Measurements from ENCODE around the gene AMMECR1. TPM values are rescaled to one million over a fixed set of nuclear protein-coding genes. Genes with fewer than 3 reads are reported as not detected.
A peak's percentile ranks its signal among the peaks of the same experiment; 100 is the strongest.
"Not testable (repeated sequence)": the region's sequence is repeated elsewhere in the genome, so short reads cannot be mapped to it uniquely, and the experiment has no call there.

The AMMECR1 gene
- polyA plus RNA-seq, 1 donor from 2014 or later: 5.4 TPM

GRCh38 chrX:110252711-110253110 lies 65.2 kb downstream of the AMMECR1 start:
- Mint-ChIP-seq H3K36me3 (no peaks in the 10 kb centered on the region), H3K4me1 (peaks cover 0 to 9% (median 4%) of the 10 kb centered on the region in 3 donors), H3K9me3 (no peaks in the 10 kb centered on the region), H3K27ac (no peak overlapping the region), H3K4me3 (peak overlapping the region in 1 of 4 donors; percentile 53), H3K27me3 (no peaks in the 10 kb centered on the region)

- no peaks in the 10 kb centered on the region for H3K27me3 Mint-ChIP-seq
- H3K27ac Mint-ChIP-seq: no peak overlapping the region
- H3K4me3 Mint-ChIP-seq: no peak overlapping the region
- no peaks in the 10 kb centered on the region for H3K9me3 Mint-ChIP-seq
- H3K36me3 Mint-ChIP-seq: no peaks in the 10 kb centered on the region
- peaks cover 0 to 10% (median 4%) of the 10 kb centered on the region in 3 donors for H3K4me1 Mint-ChIP-seq
These were observed 65.9 kb downstream of the AMMECR1 start for GRCh38 chrX:110251961-110252360.

DNA sequence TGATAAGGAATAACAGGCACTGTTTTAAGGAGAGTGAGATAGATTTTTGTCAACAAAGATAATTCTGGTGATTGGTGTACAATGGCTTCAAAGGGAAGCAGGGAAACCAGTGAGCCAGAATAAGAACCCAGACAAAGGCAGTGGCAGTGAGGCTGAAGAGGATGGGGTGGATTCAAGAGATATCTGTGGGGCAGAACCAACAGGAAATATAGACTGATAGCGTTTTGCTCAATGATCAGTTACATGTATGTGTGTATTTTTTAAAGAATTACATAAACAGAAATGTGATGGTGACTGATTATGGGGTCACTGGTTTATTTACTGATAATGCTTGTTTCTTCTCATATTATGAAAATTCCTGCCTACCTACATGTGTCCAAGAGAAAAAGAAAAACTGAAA lies 66.4 kb downstream of the AMMECR1 start:
- H3K27me3 Mint-ChIP-seq: no peaks in the 10 kb centered on the region
- peaks cover 0 to 14% (median 6%) of the 10 kb centered on the region in 3 donors for H3K4me1 Mint-ChIP-seq
- no peak overlapping the region for H3K27ac Mint-ChIP-seq
- H3K36me3 Mint-ChIP-seq: no peaks in the 10 kb centered on the region
- no peak overlapping the region for H3K4me3 Mint-ChIP-seq
- H3K9me3 Mint-ChIP-seq: no peaks in the 10 kb centered on the region

- Mint-ChIP-seq H3K4me1 (peaks cover 0 to 16% (median 10%) of the 10 kb centered on the region in 3 donors), H3K4me3 (no peak overlapping the region), H3K9me3 (no peaks in the 10 kb centered on the region), H3K27ac (no peak overlapping the region), H3K27me3 (no peaks in the 10 kb centered on the region), H3K36me3 (no peaks in the 10 kb centered on the region)
These were observed 67.0 kb downstream of the AMMECR1 start for GRCh38 chrX:110250847-110251246.

- Mint-ChIP-seq H3K9me3 (no peaks in the 10 kb centered on the region), H3K27ac (no peak overlapping the region), H3K4me1 (peaks cover 0 to 18% (median 12%) of the 10 kb centered on the region in 3 donors), H3K36me3 (peaks cover 3% of the 10 kb centered on the region), H3K4me3 (no peak overlapping the region), H3K27me3 (no peaks in the 10 kb centered on the region)
These were observed 69.3 kb downstream of the AMMECR1 start for GRCh38 chrX:110248578-110248977.

GRCh38 chrX:110245011-110245410 lies 72.9 kb downstream of the AMMECR1 start:
- H3K9me3 Mint-ChIP-seq: peaks cover 0 to 2% (median 0%) of the 10 kb centered on the region in 3 donors
- H3K27ac Mint-ChIP-seq: peak overlapping the region in 1 of 3 donors; percentile 78
- H3K4me3 Mint-ChIP-seq: no peak overlapping the region
- H3K4me1 Mint-ChIP-seq: peaks cover 0 to 14% (median 10%) of the 10 kb centered on the region in 3 donors
- H3K27me3 Mint-ChIP-seq: no peaks in the 10 kb centered on the region
- peaks cover 6% of the 10 kb centered on the region for H3K36me3 Mint-ChIP-seq

- H3K4me3 Mint-ChIP-seq: no peak overlapping the region
- peaks cover 0 to 21% (median 16%) of the 10 kb centered on the region in 3 donors for H3K4me1 Mint-ChIP-seq
- H3K27me3 Mint-ChIP-seq: peaks cover 4% of the 10 kb centered on the region
- peaks cover 8% of the 10 kb centered on the region for H3K36me3 Mint-ChIP-seq
- H3K27ac Mint-ChIP-seq: no peak overlapping the region
- H3K9me3 Mint-ChIP-seq: peaks cover 0 to 2% (median 0%) of the 10 kb centered on the region in 3 donors
These were observed 75.5 kb downstream of the AMMECR1 start for GRCh38 chrX:110242371-110242770.

- H3K36me3 Mint-ChIP-seq: peaks cover 8% of the 10 kb centered on the region
- no peak overlapping the region for H3K4me3 Mint-ChIP-seq
- peaks cover 4 to 23% (median 16%) of the 10 kb centered on the region in 3 donors for H3K4me1 Mint-ChIP-seq
- peaks cover 4% of the 10 kb centered on the region for H3K27me3 Mint-ChIP-seq
- no peak overlapping the region for H3K27ac Mint-ChIP-seq
- peaks cover 0 to 2% (median 0%) of the 10 kb centered on the region in 3 donors for H3K9me3 Mint-ChIP-seq
These were observed 76.1 kb downstream of the AMMECR1 start for GRCh38 chrX:110241816-110242215.

DNA sequence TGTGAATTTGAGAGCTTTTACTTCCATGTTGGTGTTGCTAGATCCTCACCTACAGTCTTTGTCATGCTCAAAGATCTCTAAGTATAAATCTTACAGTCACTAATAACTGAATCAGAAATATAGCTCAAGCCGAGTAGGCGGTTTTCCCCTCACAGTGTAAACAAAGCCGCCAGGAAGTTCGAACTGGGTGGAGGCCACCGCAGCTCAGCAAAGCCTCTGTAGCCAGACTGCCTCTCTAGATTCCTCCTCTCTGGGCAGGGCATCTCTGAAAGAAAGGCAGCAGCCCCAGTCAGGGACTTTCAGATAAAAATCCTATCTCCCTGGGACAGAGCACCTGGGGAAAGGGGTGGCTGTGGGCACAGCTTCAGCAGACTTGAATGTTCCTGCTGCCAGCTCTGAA lies 79.6 kb downstream of the AMMECR1 start:
- H3K9me3 Mint-ChIP-seq, H3K27me3 Mint-ChIP-seq, H3K36me3 Mint-ChIP-seq: not testable (repeated sequence)
- Mint-ChIP-seq H3K27ac (peak overlapping the region; percentile 41 to 76 (median 47)), H3K4me1 (peaks cover 6 to 17% (median 8%) of the 10 kb centered on the region in 3 donors), H3K4me3 (peak overlapping the region in 3 of 4 donors; percentile 31 to 84 (median 42))

DNA sequence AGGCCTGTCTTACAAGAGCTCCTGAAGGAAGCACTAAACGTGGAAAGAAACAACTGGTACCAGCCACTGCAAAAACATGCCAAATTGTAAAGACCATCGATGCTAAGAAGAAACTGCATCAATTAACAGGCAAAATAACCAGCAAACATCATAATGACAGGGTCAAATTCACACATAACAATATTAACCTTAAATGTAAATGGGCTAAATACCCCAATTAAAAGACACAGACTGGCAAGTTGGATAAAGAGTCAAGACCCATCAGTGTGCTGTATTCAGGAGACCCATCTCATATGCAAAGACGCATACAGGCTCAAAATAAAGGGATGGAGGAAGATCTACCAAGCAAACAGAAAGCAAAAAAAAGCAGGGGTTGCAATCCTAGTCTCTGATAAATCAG lies 86.4 kb downstream of the AMMECR1 start:
- Mint-ChIP-seq H3K9me3 (peaks cover 0 to 11% (median 1%) of the 10 kb centered on the region in 3 donors), H3K4me3 (peak overlapping the region in 1 of 4 donors; percentile 49)
- H3K36me3 Mint-ChIP-seq, H3K4me1 Mint-ChIP-seq, H3K27me3 Mint-ChIP-seq, H3K27ac Mint-ChIP-seq: not testable (repeated sequence)

GRCh38 chrX:110229497-110230111 lies 88.3 kb downstream of the AMMECR1 start:
- H3K4me3 Mint-ChIP-seq: peak overlapping the region in 3 of 4 donors; percentile 6 to 85 (median 36)
- H3K27me3 Mint-ChIP-seq, H3K27ac Mint-ChIP-seq, H3K36me3 Mint-ChIP-seq, H3K4me1 Mint-ChIP-seq: not testable (repeated sequence)
- H3K9me3 Mint-ChIP-seq: peaks cover 0 to 11% (median 1%) of the 10 kb centered on the region in 3 donors

GRCh38 chrX:110228453-110228852 lies 89.4 kb downstream of the AMMECR1 start:
- H3K9me3 Mint-ChIP-seq: peaks cover 0 to 6% (median 0%) of the 10 kb centered on the region in 3 donors
- no peak overlapping the region for H3K27ac Mint-ChIP-seq

DNA sequence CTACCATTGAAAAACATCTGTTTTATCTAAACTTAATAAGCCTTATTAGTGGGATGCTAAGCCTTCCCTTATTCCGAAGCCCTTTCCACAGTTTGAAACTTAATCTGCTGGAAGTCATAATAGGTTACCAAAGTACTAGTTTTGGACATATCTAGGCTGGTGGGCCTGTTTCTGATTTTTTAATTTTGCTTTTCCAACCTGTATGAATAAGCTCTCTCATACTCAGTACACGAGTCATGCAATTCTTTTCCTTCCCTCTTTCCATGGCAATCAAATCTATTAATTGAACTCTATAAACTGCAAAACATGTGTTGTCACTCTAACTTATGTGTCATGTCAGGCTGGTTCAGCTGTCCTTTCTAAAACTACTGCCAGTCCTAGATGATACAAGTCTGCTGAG lies 91.0 kb downstream of the AMMECR1 start:
- Mint-ChIP-seq H3K27ac (no peak overlapping the region), H3K27me3 (peaks cover 5% of the 10 kb centered on the region), H3K4me3 (no peak overlapping the region), H3K4me1 (peaks cover 0 to 12% (median 6%) of the 10 kb centered on the region in 3 donors), H3K36me3 (peaks cover 3% of the 10 kb centered on the region), H3K9me3 (peaks cover 0 to 3% (median 0%) of the 10 kb centered on the region in 3 donors)

More at GRCh38 chrX:110228453-110228852, 89.4 kb downstream of the AMMECR1 start:
- H3K36me3 Mint-ChIP-seq: peaks cover 3% of the 10 kb centered on the region
- H3K4me3 Mint-ChIP-seq: no peak overlapping the region
- H3K4me1 Mint-ChIP-seq: peaks cover 3 to 12% (median 6%) of the 10 kb centered on the region in 3 donors
- H3K27me3 Mint-ChIP-seq: peaks cover 6% of the 10 kb centered on the region

GRCh38 chrX:110224926-110225617 lies 92.8 kb downstream of the AMMECR1 start:
- no peak overlapping the region for H3K27ac Mint-ChIP-seq

DNA sequence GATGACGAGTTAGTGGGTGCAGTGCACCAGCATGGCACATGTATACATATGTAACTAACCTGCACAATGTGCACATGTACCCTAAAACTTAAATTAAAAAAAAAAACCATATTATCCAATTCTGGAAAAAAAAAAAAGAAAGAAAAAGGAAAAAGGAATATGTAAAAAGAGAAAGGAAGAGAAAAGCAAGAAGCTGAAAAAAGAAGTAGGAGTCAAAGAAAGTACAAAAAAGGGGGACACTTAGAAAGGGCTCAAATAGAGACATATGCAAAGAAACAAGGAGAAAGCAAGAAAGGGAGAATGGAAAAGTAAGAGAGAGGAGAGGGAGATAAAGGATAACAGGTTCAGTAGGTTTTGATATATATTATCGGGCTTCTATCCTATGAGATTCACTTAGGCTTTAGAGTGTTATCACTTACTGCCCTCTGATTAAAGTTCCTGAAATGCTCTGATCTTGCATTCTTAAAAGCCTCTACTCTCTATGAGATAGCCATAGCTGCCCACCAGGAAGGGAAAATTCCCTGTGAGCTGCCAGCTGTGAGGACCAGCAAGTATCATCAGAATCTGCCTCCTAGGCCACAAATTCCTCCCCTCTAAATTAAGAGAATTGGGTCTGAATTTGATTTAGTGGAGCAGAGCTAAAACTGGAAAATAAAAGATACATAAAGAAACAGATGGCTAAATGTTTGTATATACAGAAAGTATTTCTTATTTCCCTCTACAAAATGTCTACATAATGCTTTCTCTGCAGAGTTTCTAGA lies 95.2 kb downstream of the AMMECR1 start:
- H3K4me3 Mint-ChIP-seq: no peak overlapping the region
- H3K36me3 Mint-ChIP-seq: no peaks in the 10 kb centered on the region
- no peak overlapping the region for H3K27ac Mint-ChIP-seq
- no peaks in the 10 kb centered on the region for H3K9me3 Mint-ChIP-seq
- peaks cover 5 to 6% (median 5%) of the 10 kb centered on the region in 3 donors for H3K4me1 Mint-ChIP-seq
- no peaks in the 10 kb centered on the region for H3K27me3 Mint-ChIP-seq

More at GRCh38 chrX:110224926-110225617, 92.8 kb downstream of the AMMECR1 start:
- peaks cover 3 to 12% (median 4%) of the 10 kb centered on the region in 3 donors for H3K4me1 Mint-ChIP-seq
- H3K9me3 Mint-ChIP-seq: no peaks in the 10 kb centered on the region
- peaks cover 3% of the 10 kb centered on the region for H3K27me3 Mint-ChIP-seq
- no peak overlapping the region for H3K4me3 Mint-ChIP-seq
- H3K36me3 Mint-ChIP-seq: peaks cover 3% of the 10 kb centered on the region

Measured in IgD-negative memory B cell (primary cell).